ENCODE data around the gene MTX1.

- TF ChIP-seq ZNF274 (IDR thresholded peaks at IDR 0.05; ENCODE audit: low read depth, low read length) (no peak), YY1 (IDR thresholded peaks at IDR 0.05; ENCODE audit: insufficient read depth, insufficient read length) (no peak)
Observed at GRCh38 chr1:155185783-155186066, 22.8 kb upstream of the MTX1 start.
